GM12878 (cell line): ENCODE data around the gene AGAP1. TPM values are rescaled to one million over a fixed set of nuclear protein-coding genes. Genes with fewer than 3 reads are reported as not detected.

Experiments used
- ATAC-seq: fragments of 200-7000 bp; cut with Tn5 transposase; 3 replicates; pipeline ENCODE4 v1.9.1; 2020; ENCODE audit warnings: mild to moderate bottlenecking, moderate library complexity
- BruUV-seq: library from RNA; stranded (reverse); fragments of 400-500 nt; replicated peaks from 2 replicates; lab custom pipeline; 2021; lab: Mats Ljungman, UMichigan
- CTCF ChIA-PET: fragments of 300-600 bp; sonication (Branson Sonifier 250); formaldehyde crosslinking; extraction: SDS; loops from one replicate; lab custom pipeline; 2021; ENCODE audit warnings: inconsistent platforms; lab: Yijun Ruan, JAX
- POLR2A ChIA-PET: fragments of 350-600 bp; formaldehyde crosslinking; extraction: SDS; loops from one replicate; lab custom pipeline; 2021; ENCODE audit warnings: inconsistent platforms; lab: Charles Lee
- RAD21 ChIA-PET: fragments of 300-600 bp; sonication (Branson Sonifier 250); formaldehyde crosslinking; loops from one replicate; lab custom pipeline; 2023; ENCODE audit warnings: antibody characterized with exemption; ENCODE audit not compliant: unreplicated experiment; lab: Charles Lee
- SMC1A ChIA-PET: fragments of 300-600 bp; sonication (Branson Sonifier 250); formaldehyde crosslinking; loops from one replicate; lab custom pipeline; 2023; ENCODE audit not compliant: unreplicated experiment, uncharacterized antibody; lab: Charles Lee
- DNase-seq: peaks from one replicate; pipeline ENCODE4 v3.0.0-alpha.2; 2011; ENCODE audit warnings: low read depth, low spot score
- FAIRE-seq: peaks from 3 replicates; lab custom pipeline; 2011; peaks lifted over from hg19 to GRCh38; lab: Jason Lieb, UNC
- H2AFZ ChIP-seq: 2 replicates; pipeline ENCODE4 v1.6.0; 2011; ENCODE audit warnings: low read depth, low read length, control low read depth; ENCODE audit not compliant: control insufficient read depth
- H3K27ac ChIP-seq: 2 replicates; pipeline ENCODE4 v1.5.1; 2011; ENCODE audit warnings: control low read depth; ENCODE audit not compliant: control insufficient read depth, insufficient read depth
- H3K27me3 ChIP-seq, 2 experiments: replicated peaks in 1 of 2; 2 replicates each; pipeline versions ENCODE4 v1.6.0 to v1.6.1; 2011; ENCODE audit warnings: low read length in 1 of 2; ENCODE audit not compliant: control insufficient read depth in 2 of 2, insufficient read depth in 2 of 2
- H3K36me3 ChIP-seq, 2 experiments: 2 replicates each; pipeline ENCODE4 v1.5.1; 2011; ENCODE audit warnings: low read length in 1 of 2; ENCODE audit not compliant: control insufficient read depth in 2 of 2, insufficient read depth in 2 of 2
- H3K4me1 ChIP-seq: 2 replicates; pipeline ENCODE4 v1.6.1; 2011; ENCODE audit warnings: mild to moderate bottlenecking, low read length, moderate library complexity, mixed read lengths; ENCODE audit not compliant: control insufficient read depth, insufficient read depth
- H3K4me2 ChIP-seq: 2 replicates; pipeline ENCODE4 v1.6.0; 2011; ENCODE audit warnings: control low read depth; ENCODE audit not compliant: control insufficient read depth, insufficient read depth
- H3K4me3 ChIP-seq: fragments of 200-600 bp; sonication (generic); 2 replicates; pipeline ENCODE4 v1.5.1; 2016
- H3K79me2 ChIP-seq: 2 replicates; pipeline ENCODE4 v1.6.0; 2011; ENCODE audit warnings: low read length; ENCODE audit not compliant: control insufficient read depth, insufficient read depth
- H3K9ac ChIP-seq: 2 replicates; pipeline ENCODE4 v1.8.0; 2011; ENCODE audit warnings: low read length, control low read depth, mixed read lengths; ENCODE audit not compliant: control insufficient read depth, insufficient read depth
- H3K9me3 ChIP-seq: replicated peaks from 3 replicates; pipeline ENCODE4 v1.5.1; 2011; ENCODE audit warnings: mild to moderate bottlenecking, low read length; ENCODE audit not compliant: control insufficient read depth, insufficient read depth
- H4K20me1 ChIP-seq: 2 replicates; pipeline ENCODE4 v1.6.0; 2011; ENCODE audit not compliant: control insufficient read depth, insufficient read depth
- ELK1 ChIP-seq: IDR thresholded peaks from 2 replicates; pipeline ENCODE4 v1.6.1; 2012; ENCODE audit warnings: low read depth, low read length, improper control_type of control experiment
- POLR2AphosphoS2 ChIP-seq: IDR thresholded peaks from 2 replicates; pipeline ENCODE4 v1.6.1; 2011; ENCODE audit warnings: low read depth, mild to moderate bottlenecking, low read length, improper control_type of control experiment, moderate library complexity
- whole genome bisulfite sequencing: methylation state at CpG from one replicate; pipeline ENCODE4 v1.1.6; 2016; ENCODE audit warnings: low lambda C conversion rate; ENCODE audit not compliant: insufficient replicate concordance, insufficient coverage; ENCODE audit errors: missing lambda C conversion rate; 5-methylcytosine and 5-hydroxymethylcytosine counted together
- in situ Hi-C: fragments of 300-500 bp; cut with MboI; formaldehyde crosslinking; loops from 9 replicates; pipeline ENCODE4 v1.14.3; 2018; ENCODE audit warnings: mixed read lengths
- intact Hi-C: fragments of 100-400 bp; cut with micrococcal nuclease; formaldehyde crosslinking; loops from one replicate; pipeline ENCODE4 v1.14.2; 2022; ENCODE audit not compliant: unreplicated experiment
- polyA plus RNA-seq, 11 experiments: library from polyadenylated mRNA; depleted of rRNA in 4 of 11; unstranded in 6 of 11; stranded (reverse) in 5 of 11; fragments of >200 nt; fragmentation: Nextera tagmentation in 4 of 11; fragmentation: Illumina TruSeq in 1 of 11; extraction: Ambion mirVana in 4 of 11; extraction: Trizol in 1 of 11; gene quantifications; 1 replicate in 1 of 11; 2 replicates in 10 of 11; pipeline versions ENCODE4 v1.2.1 to v1.2.3, GENCODE V29; 2011 to 2016; ENCODE audit warnings: inconsistent platforms in 2 of 11, missing spikeins in 2 of 11, low read depth in 1 of 11
- total RNA-seq, 4 experiments: library from RNA; depleted of rRNA in 3 of 4; stranded (reverse); fragments of >200 nt in 3 of 4; fragmentation: Illumina TruSeq in 1 of 4; extraction: Trizol in 1 of 4; gene quantifications; 2 replicates each; pipeline versions ENCODE4 v1.2.1 to v1.2.3, GENCODE V29; 2013 to 2021

The AGAP1 gene
- total and polyA plus RNA-seq, 10 of the 15 experiments (the other 5 are each of a cell fraction or from before 2014, with no cell fraction given): 0.05 to 0.15 (median 0.06) TPM; not detected in 7

GRCh38 chr2:236164925-236165841 lies 671.3 kb downstream of the AGAP1 start:
- ChIA-PET POLR2A (no interaction called here), CTCF (no interaction called here), SMC1A (no interaction called here), RAD21 (no interaction called here)
- DNase-seq (no peak), FAIRE-seq (no peak), ATAC-seq (no peak)
- Histone ChIP-seq H3K27ac (no peak overlapping the region), H3K36me3 (no peaks in the 10 kb centered on the region), H3K4me3 (no peak overlapping the region), H2AFZ (no peak overlapping the region), H3K4me1 (no peaks in the 10 kb centered on the region), H4K20me1 (no peaks in the 10 kb centered on the region), H3K4me2 (no peak overlapping the region), H3K9ac (no peak overlapping the region), H3K79me2 (no peaks in the 10 kb centered on the region), H3K27me3 (peaks cover 3 to 13% of the 10 kb centered on the region in 2 experiments), H3K9me3 (peaks cover 2% of the 10 kb centered on the region; the same call in 2 of the 3 replicates)
- BruUV-seq: no TSS peak
- WGBS: 38% methylated on average over 18 of the region's 18 CpGs
- in situ Hi-C loops (no loop called here), intact Hi-C loops (no loop called here)
- TF ChIP-seq POLR2AphosphoS2 (no peak), ELK1 (no peak)
